H1 (cell line): ENCODE results near the gene SMAP1. TPM values are rescaled to one million over a fixed set of nuclear protein-coding genes. Genes with fewer than 3 reads are reported as not detected.

Experiments
- CTCF ChIA-PET: fragments of 300-600 bp; sonication (Branson Sonifier 250); formaldehyde crosslinking; loops from one replicate; lab custom pipeline; 2021; ENCODE audit not compliant: partially characterized antibody; lab: Charles Lee
- POLR2A ChIA-PET: fragments of 300-600 bp; sonication (Branson Sonifier 250); formaldehyde crosslinking; loops from one replicate; lab custom pipeline; 2021; ENCODE audit warnings: inconsistent platforms; ENCODE audit not compliant: partially characterized antibody; lab: Charles Lee
- DNase-seq, 2 experiments: peaks; one replicate each; pipeline versions ENCODE4 v3.0.0 to v3.0.0-alpha.2; 2010 to 2022; ENCODE audit warnings: low spot score in 2 of 2, low read depth in 1 of 2, mixed read lengths in 1 of 2
- FAIRE-seq: peaks from 2 replicates; lab custom pipeline; 2011; peaks lifted over from hg19 to GRCh38; lab: Jason Lieb, UNC
- H2AFZ ChIP-seq: 2 replicates; pipeline ENCODE4 v1.8.1; 2012; ENCODE audit warnings: low read length, inconsistent platforms
- H2AK5ac ChIP-seq: 2 replicates; pipeline ENCODE4 v1.6.1; 2013; ENCODE audit warnings: low read depth, low read length
- H2BK120ac ChIP-seq: replicated peaks from 2 replicates; pipeline ENCODE3; 2013; ENCODE audit warnings: low read depth, low read length, inconsistent platforms
- H2BK12ac ChIP-seq: 2 replicates; pipeline ENCODE4 v1.6.1; 2013; ENCODE audit warnings: low read depth, low read length
- H2BK15ac ChIP-seq: 2 replicates; pipeline ENCODE4 v1.6.1; 2013; ENCODE audit warnings: low read length
- H2BK20ac ChIP-seq: 2 replicates; pipeline ENCODE4 v1.6.1; 2013; ENCODE audit warnings: low read length
- H2BK5ac ChIP-seq: 2 replicates; pipeline ENCODE4 v1.6.1; 2013; ENCODE audit warnings: low read depth, low read length
- H3K14ac ChIP-seq: 2 replicates; pipeline ENCODE4 v1.6.1; 2013; ENCODE audit warnings: inconsistent platforms; ENCODE audit not compliant: insufficient read length
- H3K18ac ChIP-seq: 2 replicates; pipeline ENCODE4 v1.6.1; 2013; ENCODE audit warnings: low read length; ENCODE audit errors: extremely low read depth
- H3K23ac ChIP-seq: 2 replicates; pipeline ENCODE4 v1.6.1; 2013; ENCODE audit warnings: inconsistent platforms; ENCODE audit not compliant: insufficient read length
- H3K23me2 ChIP-seq: 2 replicates; pipeline ENCODE4 v1.6.1; 2013; ENCODE audit warnings: low read depth, low read length
- H3K27ac ChIP-seq: 2 replicates; pipeline ENCODE4 v1.6.1; 2011; ENCODE audit warnings: low read depth, low read length, inconsistent platforms
- H3K27me3 ChIP-seq, 4 experiments: replicated peaks in 1 of 4; 1 replicate in 1 of 4; 2 replicates in 3 of 4; pipeline versions ENCODE4 v1.6.1 to v1.8.1; 2011 to 2013; ENCODE audit warnings: low read length in 3 of 4, mild to moderate bottlenecking in 3 of 4, inconsistent platforms in 2 of 4, mixed read lengths in 2 of 4, moderate library complexity in 1 of 4; ENCODE audit not compliant: control insufficient read depth in 3 of 4, insufficient read depth in 3 of 4; ENCODE audit errors: extremely low read depth in 1 of 4
- H3K36me3 ChIP-seq, 4 experiments: 2 replicates each; pipeline versions ENCODE4 v1.6.1 to v1.8.1; 2011 to 2013; ENCODE audit warnings: mild to moderate bottlenecking in 4 of 4, low read length in 3 of 4, moderate library complexity in 2 of 4, control low read depth in 1 of 4, inconsistent platforms in 1 of 4; ENCODE audit not compliant: insufficient read depth in 4 of 4, control insufficient read depth in 2 of 4
- H3K4ac ChIP-seq: replicated peaks from 2 replicates; pipeline ENCODE3; 2013; ENCODE audit warnings: low read length, low read depth, mixed read lengths, inconsistent platforms; ENCODE audit not compliant: insufficient read length
- H3K4me1 ChIP-seq, 4 experiments: replicated peaks in 1 of 4; 1 replicate in 1 of 4; 2 replicates in 3 of 4; pipeline versions ENCODE4 v1.6.1 to v1.8.1; 2011 to 2013; ENCODE audit warnings: low read length in 3 of 4, inconsistent platforms in 2 of 4, mixed read lengths in 1 of 4; ENCODE audit not compliant: insufficient read depth in 4 of 4, control insufficient read depth in 3 of 4
- H3K4me2 ChIP-seq, 2 experiments: 2 replicates each; pipeline versions ENCODE4 v1.6.1 to v1.8.1; 2011 to 2013; ENCODE audit warnings: low read depth in 2 of 2, low read length in 2 of 2, control low read depth in 1 of 2, inconsistent platforms in 1 of 2, mild to moderate bottlenecking in 1 of 2; ENCODE audit not compliant: insufficient read depth in 1 of 2
- H3K4me3 ChIP-seq, 4 experiments: fragments of 200-600, 300-600 bp in 1 of 4; sonication (generic), shearing (Covaris generic), sonication (Bioruptor Twin) in 1 of 4; 2 replicates each; pipeline versions ENCODE4 v1.5.1 to v1.8.1; 2011 to 2016; ENCODE audit warnings: low read length in 4 of 4, low read depth in 3 of 4, control low read depth in 2 of 4, inconsistent platforms in 2 of 4, mild to moderate bottlenecking in 2 of 4, mixed read lengths in 1 of 4, moderate library complexity in 1 of 4; ENCODE audit not compliant: insufficient read depth in 2 of 4; ENCODE audit errors: extremely low read depth in 1 of 4
- H3K56ac ChIP-seq: replicated peaks from 2 replicates; pipeline ENCODE3; 2013; ENCODE audit warnings: low read depth, mild to moderate bottlenecking, mixed read lengths, low read length, inconsistent platforms; ENCODE audit not compliant: insufficient read length
- H3K79me1 ChIP-seq: 2 replicates; pipeline ENCODE4 v1.6.1; 2013; ENCODE audit warnings: low read depth, low read length, control low read depth
- H3K79me2 ChIP-seq, 2 experiments: 2 replicates each; pipeline versions ENCODE4 v1.6.1 to v1.8.1; 2012 to 2013; ENCODE audit warnings: low read length in 2 of 2, mild to moderate bottlenecking in 2 of 2, inconsistent platforms in 1 of 2; ENCODE audit not compliant: insufficient read depth in 2 of 2, control insufficient read depth in 1 of 2
- H3K9ac ChIP-seq, 4 experiments: replicated peaks in 1 of 4; 1 replicate in 1 of 4; 2 replicates in 3 of 4; pipeline versions ENCODE4 v1.6.1 to v1.8.1; 2011 to 2013; ENCODE audit warnings: low read depth in 3 of 4, low read length in 3 of 4, control low read depth in 2 of 4, mild to moderate bottlenecking in 2 of 4, moderate library complexity in 2 of 4, inconsistent platforms in 1 of 4; ENCODE audit errors: extremely low read depth in 1 of 4
- H3K9me3 ChIP-seq, 2 experiments: 2 replicates each; pipeline versions ENCODE4 v1.6.1 to v1.8.1; 2012 to 2013; ENCODE audit warnings: mild to moderate bottlenecking in 2 of 2, moderate library complexity in 2 of 2, control low read depth in 1 of 2, inconsistent platforms in 1 of 2, low read depth in 1 of 2, low read length in 1 of 2, mixed read lengths in 1 of 2; ENCODE audit not compliant: insufficient read depth in 2 of 2
- H4K20me1 ChIP-seq, 2 experiments: replicated peaks in 1 of 2; 2 replicates each; pipeline versions ENCODE3 to v1.8.1; 2011 to 2013; ENCODE audit warnings: inconsistent platforms in 2 of 2, low read length in 2 of 2, mild to moderate bottlenecking in 1 of 2; ENCODE audit not compliant: insufficient read depth in 2 of 2, control insufficient read depth in 1 of 2
- H4K5ac ChIP-seq: 2 replicates; pipeline ENCODE4 v1.6.1; 2013; ENCODE audit warnings: low read length, low read depth, mixed read lengths, inconsistent platforms; ENCODE audit not compliant: insufficient read length
- H4K8ac ChIP-seq: 2 replicates; pipeline ENCODE4 v1.8.0; 2013; ENCODE audit warnings: mild to moderate bottlenecking, moderate library complexity, low read length, inconsistent platforms; ENCODE audit not compliant: insufficient read depth; ENCODE audit errors: extremely low read depth
- H4K91ac ChIP-seq: replicated peaks from 2 replicates; pipeline ENCODE3; 2013; ENCODE audit warnings: low read length, mixed read lengths, inconsistent platforms; ENCODE audit not compliant: insufficient read length
- CBX5 ChIP-seq: fragments of 300-800, 300-1000 bp; sonication (generic); IDR thresholded peaks from 2 replicates; pipeline ENCODE4 v1.7.1; 2016; ENCODE audit warnings: antibody characterized with exemption, low read length, low read depth
- CTBP2 ChIP-seq: IDR thresholded peaks from 2 replicates; pipeline ENCODE4 v1.7.0; 2011; ENCODE audit warnings: borderline replicate concordance, mild to moderate bottlenecking, moderate library complexity, mixed read lengths, low read length; ENCODE audit not compliant: insufficient read depth, insufficient read length
- POLR2A ChIP-seq, 2 experiments: IDR thresholded peaks; 1 replicate in 1 of 2; 2 replicates in 1 of 2; pipeline ENCODE4 v1.6.1; 2011; ENCODE audit warnings: low read depth in 2 of 2, low read length in 2 of 2, mild to moderate bottlenecking in 2 of 2; ENCODE audit errors: control extremely low read depth in 1 of 2
- SIN3A ChIP-seq, 2 experiments: IDR thresholded peaks in 1 of 2; conservative IDR thresholded peaks in 1 of 2; 2 replicates each; pipeline ENCODE4 v1.6.1; 2011 to 2012; ENCODE audit warnings: low read length in 2 of 2, improper control_type of control experiment in 1 of 2, low read depth in 1 of 2, mild to moderate bottlenecking in 1 of 2
- WGBS, 2 experiments: shearing (Covaris generic) in 1 of 2; methylation state at CpG; one replicate each; pipeline versions ENCODE4 v1.1.6 to v1.1.7; 2013 to 2015; ENCODE audit warnings: low lambda C conversion rate in 2 of 2, mixed read lengths in 2 of 2, inconsistent platforms in 1 of 2, low coverage in 1 of 2, missing lambda C conversion rate in 1 of 2; ENCODE audit not compliant: insufficient replicate concordance in 2 of 2, insufficient coverage in 1 of 2, insufficient read length in 1 of 2; ENCODE audit errors: extremely low coverage in 1 of 2, missing lambda C conversion rate in 1 of 2; 5-methylcytosine and 5-hydroxymethylcytosine counted together
- polyA plus RNA-seq, 7 experiments: library from polyadenylated mRNA; depleted of rRNA in 3 of 7; stranded (reverse) in 5 of 7; unstranded in 2 of 7; fragments of >200 nt in 5 of 7; fragments of 200-250 nt in 2 of 7; gene quantifications; 1 replicate in 5 of 7; 2 replicates in 1 of 7; 4 replicates in 1 of 7; pipeline versions ENCODE4 v1.2.1 to v1.2.3, GENCODE V29; 2011 to 2013; ENCODE audit warnings: missing spikeins in 2 of 7, mixed read lengths in 2 of 7
- total RNA-seq: library from RNA; stranded (reverse); fragmentation: NEBNext Ultra II Directional; extraction: Animal tissue kit (Norgen Biotek cat#: 25700); gene quantifications from 2 replicates; pipeline ENCODE4 v1.2.1, GENCODE V29; 2021

The SMAP1 gene
- total and polyA plus RNA-seq, 2 of the 8 experiments (the other 6 are each of a cell fraction or from before 2014, with no cell fraction given), result 18.8 to 32.4 TPM

DNA sequence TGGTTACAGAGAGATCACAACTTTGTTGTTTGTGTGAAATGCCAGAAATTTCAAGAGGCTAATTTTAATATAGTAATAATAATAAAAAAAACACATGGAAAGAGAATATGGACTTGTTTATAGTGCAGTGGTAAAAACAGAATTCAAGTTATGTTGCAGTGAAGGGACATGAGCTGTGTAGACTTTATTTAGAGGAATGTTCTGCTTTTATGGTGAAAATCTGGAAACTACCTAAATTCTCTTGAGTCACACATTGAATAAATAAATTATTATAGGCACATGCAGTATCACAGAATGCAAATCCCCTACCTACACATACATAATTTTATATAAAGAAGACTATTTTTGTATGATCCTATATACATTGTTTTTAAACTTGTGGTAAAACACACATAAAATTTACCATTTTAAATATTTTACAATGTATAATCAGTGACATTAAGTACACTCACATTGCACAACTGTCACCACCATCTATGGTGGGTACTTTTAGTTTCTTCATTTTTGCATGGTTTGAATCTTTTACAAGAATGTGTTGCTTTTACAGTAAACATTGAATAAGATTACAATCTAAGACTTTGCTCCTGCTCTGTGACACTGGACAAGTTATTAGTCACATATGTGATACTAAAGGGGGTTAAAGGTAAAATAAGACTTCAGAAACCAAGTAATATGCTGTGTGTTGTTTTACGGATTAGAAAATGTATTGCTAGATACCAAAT lies 181.8 kb downstream of the SMAP1 start:
- POLR2A ChIA-PET, result no interaction called here
- H3K18ac ChIP-seq, result no peak overlapping the region
- no peak overlapping the region for H2BK20ac ChIP-seq
- no peaks in the 10 kb centered on the region for H3K79me2 ChIP-seq
- TF ChIP-seq CTBP2, result no peak
- no peak for TF ChIP-seq POLR2A (IDR thresholded peaks at IDR 0.05; ENCODE audit: control extremely low read depth in 1 of 2, low read depth in 2 of 2, low read length in 2 of 2)
- no peak for TF ChIP-seq SIN3A (conservative IDR thresholded peaks at IDR 0.05 in 1 of 2, IDR thresholded peaks at IDR 0.05 in 1 of 2; ENCODE audit: low read depth in 1 of 2, low read length in 2 of 2)
- no peak for TF ChIP-seq CBX5
- TF ChIP-seq, all 59 proteins: peak for 0
- H3K79me1 ChIP-seq, result no peaks in the 10 kb centered on the region
- no peak overlapping the region for H3K27ac ChIP-seq
- no peak overlapping the region for H2BK120ac ChIP-seq
- H4K20me1 ChIP-seq, result no peaks in the 10 kb centered on the region
- H4K8ac ChIP-seq, result no peak overlapping the region
- H3K36me3 ChIP-seq, result peaks cover 0 to 3% (median 0%) of the 10 kb centered on the region in 4 experiments; a peak in 1 of 8 replicates
- H2BK5ac ChIP-seq, result no peak overlapping the region
- H3K14ac ChIP-seq, result no peak overlapping the region
- 84% methylated on average over 1 of the region's 1 CpG; no CpG with 5 or more reads in 1 of the 2 experiments for WGBS, 2 experiments
- no peak overlapping the region for H3K4me2 ChIP-seq
- H2AFZ ChIP-seq, result no peak overlapping the region
- H3K4me3 ChIP-seq, result no peak overlapping the region
- no peak overlapping the region for H3K4ac ChIP-seq
- no peak overlapping the region for H3K56ac ChIP-seq
- H4K91ac ChIP-seq, result no peak overlapping the region
- no peaks in the 10 kb centered on the region for H3K23me2 ChIP-seq
- H2BK12ac ChIP-seq, result no peak overlapping the region
- no peak for DNase-seq
- no peak overlapping the region for H4K5ac ChIP-seq
- CTCF ChIA-PET, result interaction anchor here (0.8 to 1.0 kb wide), 2 partner anchors 50 to 302 kb away, joined by 3 read pairs; no protein-coding TSS in a partner anchor
- H3K9me3 ChIP-seq, result peaks cover 7 to 14% of the 10 kb centered on the region in 2 experiments
- no peak for FAIRE-seq
- H3K4me1 ChIP-seq, result no peaks in the 10 kb centered on the region; a peak in 1 of 7 replicates
- no peaks in the 10 kb centered on the region for H3K27me3 ChIP-seq
- no peak overlapping the region for H3K23ac ChIP-seq
- H3K9ac ChIP-seq, result no peak overlapping the region
- H2BK15ac ChIP-seq, result no peak overlapping the region
- no peak overlapping the region for H2AK5ac ChIP-seq
